K562 (cell line): ENCODE results near the gene CFAP54. TPM values are rescaled to one million over a fixed set of nuclear protein-coding genes. Genes with fewer than 3 reads are reported as not detected.

ENCODE experiments used
- ATAC-seq: fragments of 200-7000 bp; cut with Tn5 transposase; 3 replicates; pipeline ENCODE4 v1.9.1; 2020; ENCODE audit warnings: moderate library complexity
- BruUV-seq: library from RNA; stranded (reverse); fragments of 400-500 nt; replicated peaks from 2 replicates; lab custom pipeline; 2021; lab: Mats Ljungman, UMichigan
- CTCF ChIA-PET: fragments of 300-600 bp; formaldehyde crosslinking; extraction: SDS; loops from one replicate; lab custom pipeline; 2021; ENCODE audit warnings: low intra/inter-chr PET ratio; lab: Yijun Ruan, JAX
- POLR2A ChIA-PET: fragments of 300-600, 350-650 bp; sonication (Branson Sonifier 250); formaldehyde crosslinking; extraction: SDS; loops from one replicate; lab custom pipeline; 2021; ENCODE audit warnings: antibody characterized with exemption, inconsistent platforms; lab: Yijun Ruan, JAX
- DNase-seq, 4 experiments: peaks; one replicate each; pipeline versions ENCODE4 v3.0.0 to v3.0.0-alpha.2; 2011 to 2018; ENCODE audit warnings: low spot score in 3 of 4, mixed read lengths in 3 of 4; ENCODE audit errors: extremely low read depth in 1 of 4
- FAIRE-seq: peaks from 2 replicates; lab custom pipeline; 2011; peaks lifted over from hg19 to GRCh38; lab: Jason Lieb, UNC
- H2AFZ ChIP-seq: 2 replicates; pipeline ENCODE4 v1.6.0; 2011; ENCODE audit warnings: low read depth, low read length, control low read depth, inconsistent platforms
- H3K27ac ChIP-seq: fragments of 200-600 bp; 3 replicates; pipeline ENCODE4 v1.8.0; 2011; ENCODE audit warnings: low read depth, mild to moderate bottlenecking, control low read depth, inconsistent platforms, low read length, moderate library complexity, mixed read lengths; ENCODE audit errors: extremely low read depth
- H3K27me3 ChIP-seq, 2 experiments: fragments of 300-600 bp in 1 of 2; 2 replicates in 1 of 2; 3 replicates in 1 of 2; pipeline versions ENCODE4 v1.6.0 to v1.8.0; 2011; ENCODE audit warnings: inconsistent platforms in 2 of 2, low read length in 2 of 2, mild to moderate bottlenecking in 1 of 2, mixed read lengths in 1 of 2, moderate library complexity in 1 of 2; ENCODE audit not compliant: control insufficient read depth in 2 of 2, insufficient read depth in 2 of 2
- H3K36me3 ChIP-seq: fragments of 300-600 bp; 3 replicates; pipeline ENCODE4 v1.8.0; 2011; ENCODE audit warnings: mild to moderate bottlenecking, low read length, inconsistent platforms; ENCODE audit not compliant: control insufficient read depth, insufficient read depth
- H3K4me1 ChIP-seq, 2 experiments: fragments of 200-600 bp in 1 of 2; replicated peaks in 1 of 2; 2 replicates in 1 of 2; 3 replicates in 1 of 2; pipeline versions ENCODE4 v1.5.1 to v1.8.0; 2011; ENCODE audit warnings: inconsistent platforms in 2 of 2, low read length in 2 of 2, mild to moderate bottlenecking in 1 of 2, mixed read lengths in 1 of 2, moderate library complexity in 1 of 2; ENCODE audit not compliant: control insufficient read depth in 2 of 2, insufficient read depth in 2 of 2
- H3K4me2 ChIP-seq: 2 replicates; pipeline ENCODE4 v1.6.1; 2011; ENCODE audit warnings: low read length, control low read depth, inconsistent platforms, mixed read lengths; ENCODE audit not compliant: insufficient read depth
- H3K4me3 ChIP-seq: fragments of 200-600 bp; sonication (generic), shearing (Covaris generic); 2 replicates; pipeline ENCODE4 v1.5.1; 2016; ENCODE audit warnings: control low read depth, inconsistent platforms
- H3K79me2 ChIP-seq: fragments of 200-600 bp; 3 replicates; pipeline ENCODE4 v1.8.0; 2011; ENCODE audit warnings: low read length, inconsistent platforms; ENCODE audit not compliant: control insufficient read depth, insufficient read depth
- H3K9ac ChIP-seq, 2 experiments: 2 replicates each; pipeline versions ENCODE4 v1.6.0 to v1.6.1; 2011; ENCODE audit warnings: low read depth in 2 of 2, low read length in 2 of 2, control low read depth in 1 of 2, inconsistent platforms in 1 of 2, mild to moderate bottlenecking in 1 of 2, mixed read lengths in 1 of 2; ENCODE audit not compliant: insufficient read depth in 1 of 2
- H3K9me1 ChIP-seq: one replicate; pipeline ENCODE4 v1.6.0; 2011; ENCODE audit warnings: inconsistent platforms, mild to moderate bottlenecking, low read length, moderate library complexity; ENCODE audit not compliant: control insufficient read depth, insufficient read depth
- H3K9me3 ChIP-seq: replicated peaks from 2 replicates; pipeline ENCODE4 v1.5.1; 2011; ENCODE audit warnings: low read depth, low read length, inconsistent platforms; ENCODE audit not compliant: control insufficient read depth, insufficient read depth
- H4K20me1 ChIP-seq: replicated peaks from 2 replicates; pipeline ENCODE4 v1.6.1; 2011; ENCODE audit warnings: low read length, inconsistent platforms, mixed read lengths; ENCODE audit not compliant: control insufficient read depth, insufficient read depth
- ATF7 ChIP-seq: fragments of 450-650 bp; IDR thresholded peaks from 2 replicates; pipeline ENCODE4 v1.7.1; 2014; ENCODE audit warnings: mild to moderate bottlenecking, moderate library complexity
- E2F3 ChIP-seq: fragments of 250-450 bp; sonication (Bioruptor Pico); IDR thresholded peaks from 2 replicates; pipeline ENCODE4 v1.4.0; 2020; ENCODE audit warnings: mild to moderate bottlenecking
- FOS ChIP-seq: IDR thresholded peaks from 3 replicates; pipeline ENCODE4 v1.6.1; 2011; ENCODE audit not compliant: insufficient read length; ENCODE audit errors: extremely low read depth
- HES1 ChIP-seq: fragments of 450-650 bp; IDR thresholded peaks from 2 replicates; pipeline ENCODE4 v1.6.1; 2016; ENCODE audit warnings: low read depth, mild to moderate bottlenecking, moderate library complexity
- SMAD2 ChIP-seq: fragments of 150-350 bp; IDR thresholded peaks from 2 replicates; pipeline ENCODE4 v1.6.1; 2014; ENCODE audit warnings: low read depth, mild to moderate bottlenecking, low read length
- SMARCB1 ChIP-seq: IDR thresholded peaks from 2 replicates; pipeline ENCODE4 v1.6.1; 2011; ENCODE audit warnings: improper control_type of control experiment, low read depth; ENCODE audit not compliant: insufficient read length
- STAT5A ChIP-seq: IDR thresholded peaks from 2 replicates; pipeline ENCODE4 v1.6.1; 2012; ENCODE audit warnings: low read length, inconsistent platforms, borderline replicate concordance
- TEAD2 ChIP-seq: fragments of 450-650 bp; IDR thresholded peaks from 2 replicates; pipeline ENCODE4 v1.6.1; 2016; ENCODE audit warnings: missing genetic modification characterization, control low read depth, missing compliant biosample characterization
- THAP12 ChIP-seq: fragments of 250-450 bp; sonication (Bioruptor Pico); IDR thresholded peaks from 2 replicates; pipeline ENCODE4 v1.9.0; 2021; ENCODE audit warnings: mild to moderate bottlenecking, inconsistent platforms
- ZNF217 ChIP-seq: sonication (generic); formaldehyde crosslinking; IDR thresholded peaks from 2 replicates; pipeline ENCODE4 v1.8.0; 2022; ENCODE audit warnings: mild to moderate bottlenecking, missing genetic modification reagents
- ZNF282 ChIP-seq: sonication (generic); formaldehyde crosslinking; IDR thresholded peaks from 2 replicates; pipeline ENCODE4 v1.8.1; 2023; ENCODE audit warnings: missing genetic modification reagents
- ZNF518B ChIP-seq: fragments of 250-450 bp; sonication (Bioruptor Pico); IDR thresholded peaks from 2 replicates; pipeline ENCODE4 v1.5.0; 2021; ENCODE audit warnings: mild to moderate bottlenecking, moderate library complexity
- WGBS: fragments of 100-300 bp; shearing (Covaris generic); methylation state at CpG from one replicate; pipeline ENCODE4 v1.1.6; 2016; ENCODE audit warnings: low coverage, mixed read lengths; ENCODE audit not compliant: insufficient coverage; ENCODE audit errors: missing lambda C conversion rate; 5-methylcytosine and 5-hydroxymethylcytosine counted together
- in situ Hi-C: fragments of 300-500 bp; cut with MboI; formaldehyde crosslinking; loops from 4 replicates; pipeline ENCODE4 v1.15.0; 2018; ENCODE audit warnings: inconsistent platforms, mixed read lengths
- intact Hi-C: fragments of 100-400 bp; cut with micrococcal nuclease; formaldehyde crosslinking; loops from 2 replicates; pipeline ENCODE4 v1.14.2; 2022
- polyA plus RNA-seq, 8 experiments: library from polyadenylated mRNA; depleted of rRNA in 4 of 8; stranded (reverse) in 5 of 8; unstranded in 3 of 8; fragments of >200 nt; fragmentation: Nextera tagmentation in 2 of 8; fragmentation: Illumina TruSeq in 1 of 8; extraction: Ambion mirVana in 2 of 8; extraction: Trizol in 1 of 8; gene quantifications; 2 replicates each; pipeline versions ENCODE4 v1.2.1 to v1.2.3, GENCODE V29; 2011 to 2014; ENCODE audit warnings: inconsistent platforms in 1 of 8, missing spikeins in 1 of 8
- total RNA-seq, 7 experiments: library from RNA; depleted of rRNA in 6 of 7; stranded (reverse); fragments of >200 nt in 6 of 7; fragmentation: Illumina TruSeq in 2 of 7; extraction: Trizol in 2 of 7; gene quantifications; 2 replicates each; pipeline versions ENCODE4 v1.2.1 to v1.2.3, GENCODE V29; 2011 to 2021; ENCODE audit warnings: low replicate concordance in 1 of 7

CFAP54 gene
- total and polyA plus RNA-seq, 9 of the 15 experiments (the other 6 are each of a cell fraction or from before 2014, with no cell fraction given), result 0.03 to 0.23 (median 0.10) TPM; not detected in 3

- no peak overlapping the region for H2AFZ ChIP-seq
- in situ Hi-C loops, result no loop called here
- POLR2A ChIA-PET, result no interaction called here
Measured at GRCh38 chr12:96786791-96787190, 297.4 kb downstream of the CFAP54 start.

More at GRCh38 chr12:96786791-96787190, 297.4 kb downstream of the CFAP54 start:
- Histone ChIP-seq H3K9me1 (no peaks in the 10 kb centered on the region), H3K27ac (no peak overlapping the region), H4K20me1 (no peaks in the 10 kb centered on the region), H3K4me3 (no peak overlapping the region), H3K4me2 (no peak overlapping the region), H3K9me3 (no peaks in the 10 kb centered on the region), H3K36me3 (no peaks in the 10 kb centered on the region), H3K27me3 (no peaks in the 10 kb centered on the region), H3K4me1 (no peaks in the 10 kb centered on the region), H3K9ac (no peak overlapping the region), H3K79me2 (no peaks in the 10 kb centered on the region)
- no TSS peak for BruUV-seq
- intact Hi-C loops, result no loop called here
- WGBS, result 0% methylated on average over 2 of the region's 2 CpGs
- TF ChIP-seq ZNF282 (CRISPR knock-in tag), result no peak
- no peak for TF ChIP-seq ATF7
- TF ChIP-seq HES1, result no peak
- no peak for TF ChIP-seq SMAD2
- TF ChIP-seq E2F3 (CRISPR knock-in tag), result no peak
- TF ChIP-seq ZNF518B (CRISPR knock-in tag), result no peak
- TF ChIP-seq TEAD2, result no peak
- no peak for TF ChIP-seq THAP12 (CRISPR knock-in tag)
- TF ChIP-seq STAT5A, result no peak
- TF ChIP-seq SMARCB1, result no peak
- TF ChIP-seq ZNF217 (CRISPR knock-in tag), result no peak
- TF ChIP-seq FOS, result no peak
- DNase-seq, result no peak
- FAIRE-seq, result no peak
- ATAC-seq, result no peak
- CTCF ChIA-PET, result no interaction called here
